Astrocyte of the spinal cord (primary cell): ENCODE measurements around the gene DEXI.
"Not testable (repeated sequence)": the region's sequence is repeated elsewhere in the genome, so short reads cannot be mapped to it uniquely, and the experiment has no call there.

Source experiments
- DNase-seq: peaks from one replicate; pipeline ENCODE4 v3.0.0; 2011; ENCODE audit warnings: low read depth, low spot score
- H3K4me3 ChIP-seq: 2 replicates; pipeline ENCODE4 v1.5.1; 2011; ENCODE audit warnings: low read depth, mild to moderate bottlenecking, low read length, moderate library complexity
- CTCF ChIP-seq: IDR thresholded peaks from 2 replicates; pipeline ENCODE4 v1.5.1; 2012; ENCODE audit warnings: low read depth, mild to moderate bottlenecking, low read length, inconsistent platforms
- in situ Hi-C: cut with HindIII; loops from 2 replicates; pipeline ENCODE4 v1.10.0; 2017; ENCODE audit warnings: low sequenced_read_pairs

Gene DEXI

GRCh38 chr16:10944249-10945064 is 2.2 kb upstream of the DEXI start, which contains the start of gene CLEC16A:
Gene CLEC16A, plus strand, starts transcription at chr16:10944564. Its CDS starts 154 bp downstream, at chr16:10944718.
- in situ Hi-C loops = no loop called here
- DNase-seq = peak; percentile 96
- H3K4me3 ChIP-seq = peak within 1 kb of the TSS; percentile 84

GRCh38 chr16:10943064-10943353 is 741 bp upstream of the DEXI start:
- in situ Hi-C loops = no loop called here
- no peak for TF ChIP-seq CTCF
- no peak for DNase-seq
- no peak overlapping the region for H3K4me3 ChIP-seq

More at GRCh38 chr16:10944249-10945064, 2.2 kb upstream of the DEXI start, which contains the start of gene CLEC16A:
- TF ChIP-seq CTCF = no peak

- DNase-seq, in situ Hi-C loops: not testable (repeated sequence)
- peak overlapping the region; percentile 69 for H3K4me3 ChIP-seq
Measured at GRCh38 chr16:10941935-10942351, 325 bp downstream of the DEXI start.

- H3K4me3 ChIP-seq = peak overlapping the region; percentile 69
- in situ Hi-C loops = no loop called here
- DNase-seq = no peak
- TF ChIP-seq CTCF = no peak
Measured at GRCh38 chr16:10941127-10941933, 938 bp downstream of the DEXI start.

GRCh38 chr16:10940501-10941079 is 1.7 kb downstream of the DEXI start:
- H3K4me3 ChIP-seq = peak overlapping the region; percentile 69
- in situ Hi-C loops = no loop called here
- DNase-seq = no peak
- no peak for TF ChIP-seq CTCF

GRCh38 chr16:10939649-10940234 is 2.5 kb downstream of the DEXI start:
- TF ChIP-seq CTCF = no peak
- H3K4me3 ChIP-seq = peak overlapping the region; percentile 69
- in situ Hi-C loops = no loop called here
- DNase-seq = no peak
